Esophagus muscularis mucosa (tissue), 3 donors: Measurements from ENCODE around the gene CDRT15.

Source experiments
- CTCF ChIP-seq, 3 experiments: fragments of 200-600 bp in 2 of 3; fragments of 450-650 bp in 1 of 3; sonication (generic) in 2 of 3; IDR thresholded peaks; one replicate each; pipeline ENCODE4 v1.5.1; 2017 to 2019; ENCODE audit warnings: antibody characterized with exemption in 3 of 3, mild to moderate bottlenecking in 2 of 3, moderate library complexity in 1 of 3
- POLR2A ChIP-seq: fragments of 450-650 bp; IDR thresholded peaks from one replicate; pipeline ENCODE4 v1.6.1; 2017; ENCODE audit warnings: antibody characterized with exemption, moderate library complexity, mild to moderate bottlenecking, low read depth
- POLR2AphosphoS5 ChIP-seq, 2 donors: sonication (generic); formaldehyde crosslinking; IDR thresholded peaks; one replicate each; pipeline ENCODE4 v1.6.1; 2017; ENCODE audit warnings: antibody characterized with exemption in 2 of 2

GRCh38 chr17:14204546-14204945, 32.1 kb downstream of the CDRT15 start:
- TF ChIP-seq CTCF (IDR thresholded peaks at IDR 0.05), result no peak
- TF ChIP-seq POLR2AphosphoS5 (IDR thresholded peaks at IDR 0.05), result no peak
- no peak for TF ChIP-seq POLR2A
